Stomach (tissue), 9 donors: Measurements from ENCODE around the gene FBXO2. TPM values are rescaled to one million over a fixed set of nuclear protein-coding genes. Genes with fewer than 3 reads are reported as not detected.

Source experiments
- DNase-seq, 2 donors: peaks; one replicate each; pipeline versions ENCODE4 v3.0.0 to v3.0.0-alpha.2; 2013 to 2019
- H3K27ac ChIP-seq, 5 donors: fragments of 200-600 bp in 4 of 5; sonication (generic) in 4 of 5; one replicate each; pipeline ENCODE4 v1.5.1; 2013 to 2019; ENCODE audit warnings: mild to moderate bottlenecking in 1 of 5, moderate library complexity in 1 of 5
- H3K27me3 ChIP-seq, 3 donors: fragments of 200-600 bp; sonication (generic); one replicate each; pipeline ENCODE4 v1.5.1; 2017 to 2019; ENCODE audit warnings: mixed run types in 1 of 3
- H3K36me3 ChIP-seq, 4 donors: fragments of 200-600 bp; sonication (generic); 1 replicate in 3 of 4; 2 replicates in 1 of 4; pipeline ENCODE4 v1.5.1; 2016 to 2019
- H3K4me1 ChIP-seq, 4 donors: fragments of 200-600 bp; sonication (generic); one replicate each; pipeline ENCODE4 v1.5.1; 2016 to 2019
- H3K4me3 ChIP-seq, 4 donors: fragments of 200-600 bp; sonication (generic) in 3 of 4; one replicate each; pipeline ENCODE4 v1.5.1; 2016 to 2019; ENCODE audit warnings: mild to moderate bottlenecking in 1 of 4
- H3K9me3 ChIP-seq, 4 donors: fragments of 200-600 bp; sonication (generic); one replicate each; pipeline ENCODE4 v1.5.1; 2016 to 2019
- CTCF ChIP-seq, 7 experiments: fragments of 450-650 bp in 4 of 7; fragments of 200-600 bp in 3 of 7; sonication (generic) in 3 of 7; IDR thresholded peaks; one replicate each; pipeline ENCODE4 v1.5.1; 2016 to 2019; ENCODE audit warnings: antibody characterized with exemption in 7 of 7, control low read depth in 2 of 7, mild to moderate bottlenecking in 1 of 7
- EP300 ChIP-seq: sonication (generic); formaldehyde crosslinking; IDR thresholded peaks from one replicate; pipeline ENCODE4 v1.6.1; 2017; ENCODE audit warnings: antibody characterized with exemption
- POLR2A ChIP-seq, 4 donors: fragments of 450-650 bp; IDR thresholded peaks; one replicate each; pipeline ENCODE4 v1.6.1; 2016; ENCODE audit warnings: antibody characterized with exemption in 4 of 4, control low read depth in 2 of 4, mild to moderate bottlenecking in 1 of 4, moderate library complexity in 1 of 4
- POLR2AphosphoS5 ChIP-seq, 3 donors: sonication (generic); formaldehyde crosslinking; IDR thresholded peaks; one replicate each; pipeline ENCODE4 v1.6.1; 2016; ENCODE audit warnings: antibody characterized with exemption in 3 of 3
- WGBS, 5 donors: extraction: QIAGEN DNeasy Blood & Tissue Kit in 3 of 5; methylation state at CpG; one replicate each; pipeline versions ENCODE4 v1.1.5 to v1.1.7; 2013 to 2018; 5-methylcytosine and 5-hydroxymethylcytosine counted together
- intact Hi-C: fragments of 100-400 bp; cut with DNase I; formaldehyde crosslinking; loops from one replicate; pipeline ENCODE4 v1.15.1; 2023; ENCODE audit warnings: low total_unique reads
- polyA plus RNA-seq, 3 donors: library from polyadenylated mRNA; stranded (reverse); fragments of 200-250 nt; gene quantifications; one replicate each; pipeline ENCODE4 v1.2.3, GENCODE V29; 2013
- total RNA-seq, 5 donors: library from RNA; depleted of rRNA; stranded (reverse); fragments of >200 nt; gene quantifications; one replicate each; pipeline versions ENCODE4 v1.1.0 to v1.2.3, GENCODE V29; 2014 to 2016
- donor health status: healthy with polysubstance abuse.
- donor health status: Bipolar disorder and iron deficiency.
- donor health status: healthy.

Gene FBXO2
- total and polyA plus RNA-seq, 8 donors, result 2.5 to 16.7 (median 9.0) TPM; not detected in 2

- intact Hi-C loops, result no loop called here
- WGBS, 5 donors, result 79 to 89% (median 87%) methylated on average over 4 of the region's 4 CpGs
- Histone ChIP-seq H3K27me3 (peaks cover 0 to 58% (median 20%) of the 10 kb centered on the region in 3 donors), H3K36me3 (no peaks in the 10 kb centered on the region), H3K9me3 (no peaks in the 10 kb centered on the region), H3K4me3 (peak overlapping the region in 1 of 4 donors; percentile 38), H3K27ac (no peak overlapping the region), H3K4me1 (peaks cover 51 to 63% (median 55%) of the 10 kb centered on the region in 4 donors)
- TF ChIP-seq POLR2A (IDR thresholded peaks at IDR 0.05) (no peak), CTCF (IDR thresholded peaks at IDR 0.05) (no peak), EP300 (no peak), POLR2AphosphoS5 (IDR thresholded peaks at IDR 0.05) (no peak)
- DNase-seq, result no peak
These were observed 3.2 kb downstream of the FBXO2 start for GRCh38 chr1:11651017-11651416.

- H3K9me3 ChIP-seq, result no peaks in the 10 kb centered on the region
- no peak for TF ChIP-seq POLR2A (IDR thresholded peaks at IDR 0.05)
- no peak for TF ChIP-seq EP300
- TF ChIP-seq POLR2AphosphoS5 (IDR thresholded peaks at IDR 0.05), result peak; percentile 7 to 65 (median 41)
- TF ChIP-seq CTCF (IDR thresholded peaks at IDR 0.05), result peak in 5 of 7 experiments; percentile 61 to 91 (median 82)
- peak; percentile 89 to 91 for DNase-seq
- peaks cover 0 to 59% (median 20%) of the 10 kb centered on the region in 3 donors for H3K27me3 ChIP-seq
- no peaks in the 10 kb centered on the region for H3K36me3 ChIP-seq
- peak overlapping the region; percentile 2 to 38 (median 13) for H3K4me3 ChIP-seq
- intact Hi-C loops, result no loop called here
- no peak overlapping the region for H3K27ac ChIP-seq
- 6 to 13% (median 9%) methylated on average over 21 to 47 of the region's 47 CpGs for WGBS, 5 donors
- peaks cover 46 to 57% (median 50%) of the 10 kb centered on the region in 4 donors for H3K4me1 ChIP-seq
These were observed 3.8 kb downstream of the FBXO2 start for GRCh38 chr1:11650331-11650991.

- peak in 1 of 2 donors; percentile 30 for DNase-seq
- peaks cover 40 to 50% (median 43%) of the 10 kb centered on the region in 4 donors for H3K4me1 ChIP-seq
- H3K27ac ChIP-seq, result no peak overlapping the region
- H3K36me3 ChIP-seq, result no peaks in the 10 kb centered on the region
- TF ChIP-seq POLR2A (IDR thresholded peaks at IDR 0.05) (no peak), EP300 (no peak), CTCF (IDR thresholded peaks at IDR 0.05) (no peak), POLR2AphosphoS5 (IDR thresholded peaks at IDR 0.05) (no peak)
- intact Hi-C loops, result loop anchor here (5.0 kb wide), 1 partner anchor 73 kb away; no protein-coding TSS in a partner anchor
- 31 to 41% (median 36%) methylated on average over 12 to 21 of the region's 21 CpGs for WGBS, 5 donors
- peaks cover 0 to 59% (median 20%) of the 10 kb centered on the region in 3 donors for H3K27me3 ChIP-seq
- H3K4me3 ChIP-seq, result peak overlapping the region in 3 of 4 donors; percentile 12 to 38 (median 14)
- H3K9me3 ChIP-seq, result no peaks in the 10 kb centered on the region
These were observed 4.5 kb downstream of the FBXO2 start for GRCh38 chr1:11649624-11650330.

GRCh38 chr1:11649237-11649623, 5.0 kb downstream of the FBXO2 start:
- WGBS, 5 donors, result 12 to 21% (median 15%) methylated on average over 8 to 9 of the region's 9 CpGs
- intact Hi-C loops, result loop anchor here (5.0 kb wide), 1 partner anchor 73 kb away; no protein-coding TSS in a partner anchor

More at GRCh38 chr1:11649237-11649623, 5.0 kb downstream of the FBXO2 start:
- Histone ChIP-seq H3K4me3 (peak overlapping the region in 3 of 4 donors; percentile 9 to 32 (median 15)), H3K27ac (no peak overlapping the region), H3K36me3 (no peaks in the 10 kb centered on the region), H3K4me1 (peaks cover 40 to 47% (median 41%) of the 10 kb centered on the region in 4 donors), H3K27me3 (peaks cover 0 to 57% (median 20%) of the 10 kb centered on the region in 3 donors), H3K9me3 (no peaks in the 10 kb centered on the region)
- no peak for TF ChIP-seq EP300
- no peak for TF ChIP-seq CTCF (IDR thresholded peaks at IDR 0.05)
- no peak for TF ChIP-seq POLR2AphosphoS5 (IDR thresholded peaks at IDR 0.05)
- TF ChIP-seq POLR2A (IDR thresholded peaks at IDR 0.05), result no peak
- no peak for DNase-seq
